GM19452 (cell line): Measurements from ENCODE around the gene CABS1.

Experiments used
- ATAC-seq: cut with Tn5 transposase; IDR thresholded peaks from one replicate; pipeline ENCODE4 v1.9.1; 2021; ENCODE audit not compliant: unreplicated experiment

The CABS1 gene

DNA sequence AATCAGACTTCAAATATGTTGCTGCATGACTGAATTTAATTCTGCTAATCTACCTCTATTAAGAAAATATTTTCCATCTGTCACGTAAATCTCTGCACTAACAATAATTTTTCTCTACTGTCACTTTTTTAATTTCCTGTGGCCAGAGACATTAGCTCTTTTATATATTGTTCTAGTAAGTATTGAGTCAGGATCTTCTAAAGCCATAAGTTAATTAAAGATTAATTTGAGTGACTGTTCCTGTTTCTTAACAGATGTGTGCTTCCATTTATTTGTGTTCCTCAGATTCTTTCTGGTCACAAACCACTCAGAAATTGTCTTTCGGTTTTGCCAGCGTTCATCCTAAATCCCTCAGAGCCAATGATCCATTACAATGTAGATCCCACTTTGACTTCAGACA lies 45.8 kb downstream of the CABS1 start:
- no peak for ATAC-seq

DNA sequence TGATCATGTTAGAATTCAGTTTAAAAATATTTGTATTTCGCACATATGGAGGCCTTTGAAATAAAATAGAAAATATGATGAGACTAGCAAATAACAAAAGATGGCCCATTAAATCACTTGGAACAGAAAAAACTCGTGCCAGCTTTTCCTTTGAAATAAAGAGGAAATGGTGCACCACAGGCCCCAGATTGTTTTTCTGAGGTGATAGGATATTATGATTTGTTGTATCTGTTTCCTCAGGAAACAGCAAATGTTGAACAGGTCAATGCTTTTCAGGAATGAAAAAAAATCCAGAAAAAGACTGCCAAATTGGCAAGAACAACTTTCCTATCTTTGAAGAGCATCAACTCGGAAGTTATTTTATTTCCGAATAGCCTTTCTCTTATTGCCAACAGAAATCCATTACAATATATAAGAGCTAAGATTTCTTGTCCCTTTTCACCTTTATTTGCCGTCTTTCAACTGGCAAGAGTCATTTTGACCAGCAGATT lies 48.0 kb downstream of the CABS1 start, which contains the start of gene SMR3B:
Gene SMR3B (plus strand): TSS at position 441 of the 491 bp plus-strand sequence. CDS start 1,380 bp downstream, outside the sequence.
- ATAC-seq = no peak
